ENCODE data around the gene DCLK1.

GRCh38 chr13:35912841-35913240 is 218.3 kb downstream of the DCLK1 start:
- no peak for TF ChIP-seq CTCF (IDR thresholded peaks at IDR 0.05)
- no peak for TF ChIP-seq POLR2A (IDR thresholded peaks at IDR 0.05)

Measured in lower leg skin (tissue), 3 donors.